SU-DHL-6 (cell line): ENCODE measurements around the gene TMEM143.

Source experiments
- H2AFZ ChIP-seq: fragments of 200-600 bp; sonication (generic); 2 replicates; pipeline ENCODE4 v1.6.1; 2014; ENCODE audit warnings: low read depth, mild to moderate bottlenecking, moderate library complexity, mixed read lengths, antibody characterized with exemption, low read length; ENCODE audit not compliant: severe bottlenecking
- H3F3A ChIP-seq: fragments of 200-600 bp; shearing (Covaris generic); 2 replicates; pipeline ENCODE4 v1.6.0; 2016; ENCODE audit warnings: antibody characterized with exemption, mild to moderate bottlenecking; ENCODE audit not compliant: insufficient read depth
- H3K27ac ChIP-seq: fragments of 200-600 bp; sonication (generic); 2 replicates; pipeline ENCODE4 v1.5.1; 2016; ENCODE audit warnings: low read depth, mild to moderate bottlenecking, low read length, moderate library complexity, mixed read lengths
- H3K27me3 ChIP-seq: fragments of 200-600 bp; sonication (generic), shearing (Covaris generic); 2 replicates; pipeline ENCODE4 v1.6.0; 2014; ENCODE audit warnings: mild to moderate bottlenecking, low read length
- H3K36me3 ChIP-seq: fragments of 200-600 bp; sonication (generic); 2 replicates; pipeline ENCODE4 v1.6.1; 2014; ENCODE audit warnings: mild to moderate bottlenecking, low read length, mixed read lengths
- H3K4me2 ChIP-seq: fragments of 300-600, 200-600 bp; shearing (Covaris generic), sonication (generic); 2 replicates; pipeline ENCODE4 v1.6.0; 2014; ENCODE audit warnings: low read length, low read depth, mild to moderate bottlenecking; ENCODE audit not compliant: poor library complexity, severe bottlenecking
- H3K4me3 ChIP-seq: fragments of 200-600 bp; sonication (generic); 2 replicates; pipeline ENCODE4 v1.5.1; 2014; ENCODE audit warnings: antibody characterized with exemption, low read length, mild to moderate bottlenecking, mixed read lengths; ENCODE audit not compliant: insufficient read depth, poor library complexity, severe bottlenecking
- H3K79me2 ChIP-seq: fragments of 200-600 bp; sonication (generic); 2 replicates; pipeline ENCODE4 v1.6.1; 2014; ENCODE audit warnings: mild to moderate bottlenecking, low read length, moderate library complexity; ENCODE audit not compliant: insufficient read depth
- H3K9ac ChIP-seq: fragments of 200-600 bp; sonication (generic); 2 replicates; pipeline ENCODE4 v1.7.0; 2014; ENCODE audit warnings: mild to moderate bottlenecking, low read length
- H3K9me2 ChIP-seq: fragments of 200-600 bp; sonication (generic); replicated peaks from 2 replicates; pipeline ENCODE4 v1.6.1; 2014; ENCODE audit warnings: low read length; ENCODE audit not compliant: insufficient read depth
- H3K9me3 ChIP-seq: fragments of 200-600 bp; sonication (generic); 2 replicates; pipeline ENCODE4 v1.6.1; 2014; ENCODE audit warnings: low read length, mixed read lengths; ENCODE audit not compliant: insufficient read depth
- H4K20me1 ChIP-seq: fragments of 200-600 bp; sonication (generic); 2 replicates; pipeline ENCODE4 v1.6.1; 2014; ENCODE audit warnings: low read depth, mild to moderate bottlenecking, antibody characterized with exemption, low read length, moderate library complexity, mixed read lengths
- EZH2phosphoT487 ChIP-seq: fragments of 200-600 bp; sonication (generic), shearing (Covaris generic); conservative IDR thresholded peaks from 2 replicates; pipeline ENCODE4 v1.6.1; 2018; ENCODE audit warnings: mild to moderate bottlenecking, antibody characterized with exemption, low read length, moderate library complexity, mixed read lengths
- TF ChIP-seq, protein P1 (sequence below): fragments of 200-600 bp; sonication (generic); IDR thresholded peaks from one replicate; pipeline ENCODE4 v1.5.1; 2017; ENCODE audit warnings: antibody characterized with exemption, mild to moderate bottlenecking, low read length, moderate library complexity; ENCODE audit not compliant: insufficient read depth, poor library complexity, severe bottlenecking

TMEM143 gene

DNA sequence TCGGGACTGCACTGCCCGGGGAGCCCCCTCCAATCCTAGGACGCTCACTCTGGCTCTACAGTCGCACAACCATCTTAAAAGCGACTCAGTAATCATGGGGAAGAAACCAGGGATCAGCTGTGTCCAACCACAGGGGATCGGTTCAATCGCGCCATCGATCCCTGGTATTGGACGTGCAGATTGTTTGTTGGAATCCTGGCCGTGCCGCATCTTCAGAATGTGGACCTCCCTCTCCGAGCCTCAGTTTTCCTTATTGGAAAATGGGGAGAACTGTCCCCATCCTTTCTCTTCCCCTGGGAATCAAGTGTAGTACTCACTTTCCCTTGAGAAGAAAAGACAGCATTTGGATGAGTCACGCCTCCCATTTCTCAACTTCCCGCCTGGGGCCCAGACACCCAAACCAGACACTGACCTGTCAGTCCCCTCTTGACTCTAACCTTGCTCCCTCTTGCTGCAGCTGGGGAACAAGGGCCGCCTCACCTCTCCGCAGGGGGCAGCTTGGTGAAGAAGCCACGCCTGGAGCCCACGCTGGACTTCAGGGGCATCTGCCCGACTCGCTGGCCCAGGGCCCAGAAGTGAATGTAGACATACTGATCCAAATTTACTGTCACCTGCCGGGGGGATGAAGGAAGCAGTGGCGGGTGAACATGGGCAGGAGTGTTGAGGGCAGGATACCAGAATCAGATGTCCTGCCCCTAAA is 20.7 kb downstream of the TMEM143 start:
- TF ChIP-seq, protein P1, sequence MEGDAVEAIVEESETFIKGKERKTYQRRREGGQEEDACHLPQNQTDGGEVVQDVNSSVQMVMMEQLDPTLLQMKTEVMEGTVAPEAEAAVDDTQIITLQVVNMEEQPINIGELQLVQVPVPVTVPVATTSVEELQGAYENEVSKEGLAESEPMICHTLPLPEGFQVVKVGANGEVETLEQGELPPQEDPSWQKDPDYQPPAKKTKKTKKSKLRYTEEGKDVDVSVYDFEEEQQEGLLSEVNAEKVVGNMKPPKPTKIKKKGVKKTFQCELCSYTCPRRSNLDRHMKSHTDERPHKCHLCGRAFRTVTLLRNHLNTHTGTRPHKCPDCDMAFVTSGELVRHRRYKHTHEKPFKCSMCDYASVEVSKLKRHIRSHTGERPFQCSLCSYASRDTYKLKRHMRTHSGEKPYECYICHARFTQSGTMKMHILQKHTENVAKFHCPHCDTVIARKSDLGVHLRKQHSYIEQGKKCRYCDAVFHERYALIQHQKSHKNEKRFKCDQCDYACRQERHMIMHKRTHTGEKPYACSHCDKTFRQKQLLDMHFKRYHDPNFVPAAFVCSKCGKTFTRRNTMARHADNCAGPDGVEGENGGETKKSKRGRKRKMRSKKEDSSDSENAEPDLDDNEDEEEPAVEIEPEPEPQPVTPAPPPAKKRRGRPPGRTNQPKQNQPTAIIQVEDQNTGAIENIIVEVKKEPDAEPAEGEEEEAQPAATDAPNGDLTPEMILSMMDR = no peak
- no peak for TF ChIP-seq EZH2phosphoT487
- no peaks in the 10 kb centered on the region for H3K79me2 ChIP-seq
- no peak overlapping the region for H3K9ac ChIP-seq
- H3K4me3 ChIP-seq = no peak overlapping the region
- no peaks in the 10 kb centered on the region for H4K20me1 ChIP-seq
- no peak overlapping the region for H2AFZ ChIP-seq
- no peak overlapping the region for H3K4me2 ChIP-seq
- no peak overlapping the region for H3K27ac ChIP-seq
- H3F3A ChIP-seq = no peaks in the 10 kb centered on the region; the same call in 1 of the 2 replicates
- no peaks in the 10 kb centered on the region for H3K27me3 ChIP-seq
- no peaks in the 10 kb centered on the region for H3K9me3 ChIP-seq
- no peaks in the 10 kb centered on the region for H3K36me3 ChIP-seq
- no peaks in the 10 kb centered on the region for H3K9me2 ChIP-seq

DNA sequence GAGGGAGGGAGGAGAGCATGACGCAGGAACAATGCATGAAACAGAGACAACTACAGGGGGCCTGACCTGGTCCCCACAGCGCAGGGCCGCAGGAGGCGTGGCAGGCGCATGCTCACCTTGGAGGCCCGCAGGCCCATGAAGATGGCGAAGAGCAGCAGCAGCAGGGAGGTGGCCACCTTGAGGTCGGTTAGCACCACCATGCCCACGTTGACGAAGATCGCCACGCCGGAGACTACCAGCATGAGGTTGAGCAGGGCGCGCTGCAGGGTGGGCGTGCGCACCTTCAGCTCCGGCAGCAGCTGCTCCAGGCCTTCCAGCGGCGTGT is 21.4 kb downstream of the TMEM143 start:
- H3K4me3 ChIP-seq = no peak overlapping the region
- no peaks in the 10 kb centered on the region for H3K9me2 ChIP-seq
- no peak overlapping the region for H3K27ac ChIP-seq
- H2AFZ ChIP-seq = no peak overlapping the region
- no peaks in the 10 kb centered on the region for H3K27me3 ChIP-seq
- H4K20me1 ChIP-seq = no peaks in the 10 kb centered on the region
- H3F3A ChIP-seq = no peaks in the 10 kb centered on the region; the same call in 1 of the 2 replicates
- TF ChIP-seq, protein P1 = no peak
- no peak for TF ChIP-seq EZH2phosphoT487
- H3K9me3 ChIP-seq = no peaks in the 10 kb centered on the region
- no peak overlapping the region for H3K9ac ChIP-seq
- no peaks in the 10 kb centered on the region for H3K36me3 ChIP-seq
- H3K4me2 ChIP-seq = no peak overlapping the region
- no peaks in the 10 kb centered on the region for H3K79me2 ChIP-seq

DNA sequence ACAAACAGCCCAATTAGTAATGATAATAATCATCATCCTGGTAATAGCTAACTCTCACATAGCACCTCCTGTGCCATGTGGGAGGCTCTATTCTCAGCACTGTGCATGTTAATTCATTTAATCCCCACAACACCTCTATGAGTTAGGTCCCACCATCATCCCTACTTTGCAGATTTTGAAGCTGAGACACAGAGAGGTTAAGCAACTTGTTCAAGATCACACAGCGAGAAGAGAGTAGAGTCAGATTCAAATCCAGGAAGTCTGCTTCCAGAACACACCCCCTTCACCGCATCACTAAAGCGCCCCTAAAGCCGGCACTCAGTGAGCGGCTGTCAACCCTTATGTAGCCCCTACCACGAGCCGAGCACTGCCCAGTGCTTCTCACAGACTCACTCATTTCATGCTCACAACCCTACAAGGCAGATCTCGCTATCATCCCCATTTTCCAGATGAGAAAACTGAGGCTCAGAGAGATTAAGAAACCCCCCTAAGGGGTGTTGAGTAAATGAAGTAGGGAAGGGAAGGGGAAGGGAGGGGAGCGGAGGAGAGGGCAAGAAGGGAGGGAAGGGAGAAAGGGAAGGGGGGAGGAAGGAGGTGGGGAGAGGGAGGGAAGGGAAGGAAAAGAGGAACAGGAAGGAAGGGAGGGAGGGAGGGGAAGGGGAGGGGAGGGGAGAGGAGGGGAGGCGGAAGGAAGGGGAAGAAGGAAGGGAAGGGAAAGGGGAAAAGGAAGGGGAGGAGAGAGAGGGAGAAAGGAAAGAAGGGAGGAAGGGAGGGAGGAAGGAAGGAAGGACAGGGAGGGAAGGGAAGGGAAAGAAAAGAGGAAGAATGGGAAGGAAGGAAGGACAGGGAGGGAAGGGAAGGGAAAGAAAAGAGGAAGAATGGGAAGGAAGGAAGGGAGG is 22.0 kb downstream of the TMEM143 start:
- Histone ChIP-seq H3K27me3 (no peaks in the 10 kb centered on the region), H3K27ac (no peak overlapping the region)
- TF ChIP-seq, protein P1 = no peak
- no peak for TF ChIP-seq EZH2phosphoT487

More for the DNA sequence above, 22.0 kb downstream of the TMEM143 start:
- no peak overlapping the region for H3K9ac ChIP-seq
- no peak overlapping the region for H3K4me2 ChIP-seq
- H3K36me3 ChIP-seq = no peaks in the 10 kb centered on the region
- H3F3A ChIP-seq = no peaks in the 10 kb centered on the region; the same call in 1 of the 2 replicates
- H2AFZ ChIP-seq = no peak overlapping the region
- H3K9me2 ChIP-seq = no peaks in the 10 kb centered on the region
- H3K4me3 ChIP-seq = no peak overlapping the region
- H3K9me3 ChIP-seq = no peaks in the 10 kb centered on the region
- H4K20me1 ChIP-seq = no peaks in the 10 kb centered on the region
- H3K79me2 ChIP-seq = no peaks in the 10 kb centered on the region
